Mesenchymal stem cell (in vitro differentiated cells and primary cell): ENCODE data around the gene USP36.

Experiments
- DNase-seq: peaks from one replicate; pipeline ENCODE4 v3.0.0-alpha.2; 2013
- H2AFZ ChIP-seq: one replicate; pipeline ENCODE4 v1.6.1; 2013; ENCODE audit warnings: low read depth, mild to moderate bottlenecking, control low read depth, inconsistent platforms, low read length, moderate library complexity
- H2AK5ac ChIP-seq: 2 replicates; pipeline ENCODE4 v1.6.1; 2013; ENCODE audit warnings: low read length, moderate library complexity, mild to moderate bottlenecking, inconsistent platforms; ENCODE audit not compliant: severe bottlenecking
- H2BK120ac ChIP-seq: one replicate; pipeline ENCODE4 v1.6.1; 2013; ENCODE audit warnings: low read depth, mild to moderate bottlenecking, inconsistent platforms, low read length, moderate library complexity
- H2BK12ac ChIP-seq, 2 experiments: one replicate each; pipeline ENCODE4 v1.6.1; 2013; ENCODE audit warnings: inconsistent platforms in 2 of 2, low read length in 2 of 2, mild to moderate bottlenecking in 2 of 2, moderate library complexity in 2 of 2, control low read depth in 1 of 2
- H2BK15ac ChIP-seq: one replicate; pipeline ENCODE4 v1.6.1; 2013; ENCODE audit warnings: mild to moderate bottlenecking, low read depth, inconsistent platforms; ENCODE audit not compliant: poor library complexity, severe bottlenecking
- H2BK5ac ChIP-seq: 2 replicates; pipeline ENCODE4 v1.6.1; 2013; ENCODE audit warnings: low read depth, mild to moderate bottlenecking, low read length, control low read depth, inconsistent platforms; ENCODE audit not compliant: poor library complexity, severe bottlenecking
- H3K14ac ChIP-seq, 2 experiments: one replicate each; pipeline ENCODE4 v1.6.1; 2013; ENCODE audit warnings: inconsistent platforms in 2 of 2, low read length in 2 of 2, control low read depth in 1 of 2, mild to moderate bottlenecking in 1 of 2, moderate library complexity in 1 of 2
- H3K18ac ChIP-seq, 2 experiments: one replicate each; pipeline ENCODE4 v1.6.1; 2013; ENCODE audit warnings: inconsistent platforms in 2 of 2, low read length in 2 of 2, control low read depth in 1 of 2, low read depth in 1 of 2, mild to moderate bottlenecking in 1 of 2
- H3K23ac ChIP-seq, 2 experiments: one replicate each; pipeline ENCODE4 v1.6.1; 2013; ENCODE audit warnings: inconsistent platforms in 2 of 2, low read length in 2 of 2, mild to moderate bottlenecking in 2 of 2, moderate library complexity in 2 of 2, control low read depth in 1 of 2
- H3K27ac ChIP-seq: 2 replicates; pipeline ENCODE4 v1.5.1; 2013; ENCODE audit warnings: mild to moderate bottlenecking, moderate library complexity, low read length, control low read depth, inconsistent platforms; ENCODE audit not compliant: poor library complexity, severe bottlenecking
- H3K27me3 ChIP-seq, 2 experiments: 2 replicates each; pipeline versions ENCODE4 v1.6.1 to v1.7.0; 2013; ENCODE audit warnings: low read length in 2 of 2, mild to moderate bottlenecking in 2 of 2, moderate library complexity in 2 of 2, control low read depth in 1 of 2, inconsistent platforms in 1 of 2; ENCODE audit not compliant: control insufficient read depth in 1 of 2, insufficient read depth in 1 of 2
- H3K36me3 ChIP-seq, 2 experiments: 2 replicates each; pipeline versions ENCODE4 v1.6.1 to v1.7.0; 2013; ENCODE audit warnings: low read length in 2 of 2, control low read depth in 1 of 2, inconsistent platforms in 1 of 2, low read depth in 1 of 2, mild to moderate bottlenecking in 1 of 2; ENCODE audit not compliant: insufficient read depth in 2 of 2, control insufficient read depth in 1 of 2
- H3K4ac ChIP-seq, 2 experiments: one replicate each; pipeline ENCODE4 v1.6.1; 2013; ENCODE audit warnings: inconsistent platforms in 2 of 2, low read length in 2 of 2, mild to moderate bottlenecking in 2 of 2, moderate library complexity in 2 of 2, control low read depth in 1 of 2, low read depth in 1 of 2
- H3K4me1 ChIP-seq: 2 replicates; pipeline ENCODE4 v1.6.1; 2013; ENCODE audit warnings: low read depth, low read length, control low read depth; ENCODE audit not compliant: control insufficient read depth, insufficient read depth
- H3K4me2 ChIP-seq: 2 replicates; pipeline ENCODE4 v1.6.1; 2013; ENCODE audit warnings: low read length, mild to moderate bottlenecking, inconsistent platforms; ENCODE audit not compliant: poor library complexity, severe bottlenecking
- H3K4me3 ChIP-seq, 2 experiments: 2 replicates each; pipeline versions ENCODE4 v1.5.1 to v1.7.0; 2013; ENCODE audit warnings: low read length in 2 of 2, mild to moderate bottlenecking in 2 of 2, control low read depth in 1 of 2, low read depth in 1 of 2; ENCODE audit not compliant: insufficient read depth in 1 of 2
- H3K79me1 ChIP-seq: replicated peaks from 2 replicates; pipeline ENCODE4 v1.6.1; 2013; ENCODE audit warnings: mild to moderate bottlenecking, control low read depth, low read length, inconsistent platforms; ENCODE audit not compliant: poor library complexity, severe bottlenecking
- H3K9ac ChIP-seq: 2 replicates; pipeline ENCODE4 v1.7.0; 2013; ENCODE audit warnings: mild to moderate bottlenecking, low read length, moderate library complexity
- H3K9me3 ChIP-seq: 2 replicates; pipeline ENCODE4 v1.7.0; 2013; ENCODE audit warnings: mild to moderate bottlenecking, low read length; ENCODE audit not compliant: control insufficient read depth
- H4K8ac ChIP-seq: one replicate; pipeline ENCODE4 v1.6.1; 2013; ENCODE audit warnings: inconsistent platforms, mild to moderate bottlenecking, low read length, moderate library complexity
- H4K91ac ChIP-seq: one replicate; pipeline ENCODE4 v1.6.1; 2013; ENCODE audit warnings: mild to moderate bottlenecking, low read length, inconsistent platforms
- WGBS: methylation state at CpG from one replicate; pipeline ENCODE4 v1.1.7; 2013; ENCODE audit warnings: mixed read lengths; 5-methylcytosine and 5-hydroxymethylcytosine counted together

Gene USP36

GRCh38 chr17:78790552-78790951 lies 50.1 kb downstream of the USP36 start:
- Histone ChIP-seq H3K4ac (no peak overlapping the region), H3K36me3 (peaks cover 46 to 55% of the 10 kb centered on the region in 2 experiments), H3K4me3 (no peak overlapping the region), H3K18ac (no peak overlapping the region), H3K79me1 (peaks cover 5% of the 10 kb centered on the region), H3K23ac (no peak overlapping the region), H4K8ac (no peak overlapping the region), H2BK5ac (no peak overlapping the region), H2AFZ (no peak overlapping the region), H2BK15ac (no peak overlapping the region), H4K91ac (no peak overlapping the region), H3K9me3 (no peaks in the 10 kb centered on the region), H3K9ac (no peak overlapping the region), H3K27ac (no peak overlapping the region), H3K4me1 (peaks cover 7% of the 10 kb centered on the region), H3K14ac (no peak overlapping the region), H2BK120ac (no peak overlapping the region), H3K4me2 (no peak overlapping the region), H2AK5ac (no peak overlapping the region), H2BK12ac (no peak overlapping the region), H3K27me3 (no peaks in the 10 kb centered on the region)
- no peak for DNase-seq
- WGBS: 100% methylated on average over 1 of the region's 4 CpGs

- H3K4me2 ChIP-seq: no peak overlapping the region
- H3K36me3 ChIP-seq: peaks cover 38 to 48% of the 10 kb centered on the region in 2 experiments
- H3K4me1 ChIP-seq: peaks cover 7% of the 10 kb centered on the region
- H3K18ac ChIP-seq: no peak overlapping the region
- H3K4ac ChIP-seq: no peak overlapping the region
- peaks cover 5% of the 10 kb centered on the region for H3K79me1 ChIP-seq
- no peak overlapping the region for H3K23ac ChIP-seq
- peak overlapping the region; percentile 4 for H4K8ac ChIP-seq
- no peak overlapping the region for H2BK120ac ChIP-seq
- peak overlapping the region in 1 of 2 experiments; percentile 22 for H2BK12ac ChIP-seq
- H2AK5ac ChIP-seq: no peak overlapping the region
- H2BK15ac ChIP-seq: no peak overlapping the region
- no peaks in the 10 kb centered on the region for H3K9me3 ChIP-seq
- WGBS: 75% methylated on average over 14 of the region's 14 CpGs
- peak; percentile 32 for DNase-seq
- no peak overlapping the region for H2BK5ac ChIP-seq
- no peak overlapping the region for H2AFZ ChIP-seq
- peak overlapping the region in 1 of 2 experiments; percentile 40 for H3K4me3 ChIP-seq
- no peak overlapping the region for H3K27ac ChIP-seq
- peak overlapping the region; percentile 47 for H3K9ac ChIP-seq
- H3K14ac ChIP-seq: peak overlapping the region in 1 of 2 experiments; percentile 26
- H3K27me3 ChIP-seq: no peaks in the 10 kb centered on the region
- no peak overlapping the region for H4K91ac ChIP-seq
These were observed 50.9 kb downstream of the USP36 start for GRCh38 chr17:78789663-78790181.

GRCh38 chr17:78789149-78789662 lies 51.4 kb downstream of the USP36 start:
- Histone ChIP-seq H2BK5ac (no peak overlapping the region), H3K79me1 (peaks cover 5% of the 10 kb centered on the region), H3K4me1 (peaks cover 7% of the 10 kb centered on the region), H2AK5ac (peak overlapping the region; percentile 38), H3K4me3 (peak overlapping the region in 1 of 2 experiments; percentile 40), H3K4ac (no peak overlapping the region), H3K18ac (no peak overlapping the region), H4K91ac (no peak overlapping the region), H2BK120ac (no peak overlapping the region), H3K9me3 (no peaks in the 10 kb centered on the region), H2BK15ac (no peak overlapping the region), H3K27ac (no peak overlapping the region), H4K8ac (no peak overlapping the region), H2BK12ac (no peak overlapping the region), H3K27me3 (no peaks in the 10 kb centered on the region), H3K9ac (peak overlapping the region; percentile 47), H3K36me3 (peaks cover 33 to 43% of the 10 kb centered on the region in 2 experiments), H3K23ac (no peak overlapping the region), H3K14ac (no peak overlapping the region), H2AFZ (no peak overlapping the region), H3K4me2 (no peak overlapping the region)
- WGBS: 93% methylated on average over 5 of the region's 5 CpGs
- no peak for DNase-seq

- H3K36me3 ChIP-seq: peaks cover 26 to 35% of the 10 kb centered on the region in 2 experiments
- H3K27ac ChIP-seq: no peak overlapping the region
- no peak overlapping the region for H3K18ac ChIP-seq
- no peak overlapping the region for H3K23ac ChIP-seq
- no peak overlapping the region for H3K14ac ChIP-seq
- H4K8ac ChIP-seq: no peak overlapping the region
- H3K9ac ChIP-seq: no peak overlapping the region
- no peak for DNase-seq
- no peak overlapping the region for H2AFZ ChIP-seq
- H2BK15ac ChIP-seq: no peak overlapping the region
- H2AK5ac ChIP-seq: no peak overlapping the region
- H4K91ac ChIP-seq: no peak overlapping the region
- no peaks in the 10 kb centered on the region for H3K9me3 ChIP-seq
- H3K4me2 ChIP-seq: no peak overlapping the region
- H2BK5ac ChIP-seq: no peak overlapping the region
- no peak overlapping the region for H2BK120ac ChIP-seq
- no peak overlapping the region for H3K4me3 ChIP-seq
- H3K79me1 ChIP-seq: peaks cover 2% of the 10 kb centered on the region
- H3K4me1 ChIP-seq: peaks cover 7% of the 10 kb centered on the region
- no peak overlapping the region for H2BK12ac ChIP-seq
- 100% methylated on average over 1 of the region's 7 CpGs for WGBS
- H3K4ac ChIP-seq: no peak overlapping the region
- H3K27me3 ChIP-seq: no peaks in the 10 kb centered on the region
These were observed 52.2 kb downstream of the USP36 start for GRCh38 chr17:78788451-78788850.
